Esophagus squamous epithelium (tissue), 4 donors: ENCODE measurements around the gene PDS5A.

ENCODE experiments used
- POLR2A ChIP-seq, 4 donors: fragments of 450-650 bp; IDR thresholded peaks; one replicate each; pipeline ENCODE4 v1.6.1; 2017; ENCODE audit warnings: antibody characterized with exemption in 4 of 4, mild to moderate bottlenecking in 4 of 4, moderate library complexity in 3 of 4
- TF ChIP-seq, protein P1 (sequence below), 6 experiments: fragments of 450-650 bp in 4 of 6; fragments of 200-600 bp in 2 of 6; sonication (generic) in 2 of 6; IDR thresholded peaks; one replicate each; pipeline ENCODE4 v1.5.1; 2016 to 2019; ENCODE audit warnings: antibody characterized with exemption in 6 of 6, mild to moderate bottlenecking in 4 of 6, moderate library complexity in 4 of 6

DNA sequence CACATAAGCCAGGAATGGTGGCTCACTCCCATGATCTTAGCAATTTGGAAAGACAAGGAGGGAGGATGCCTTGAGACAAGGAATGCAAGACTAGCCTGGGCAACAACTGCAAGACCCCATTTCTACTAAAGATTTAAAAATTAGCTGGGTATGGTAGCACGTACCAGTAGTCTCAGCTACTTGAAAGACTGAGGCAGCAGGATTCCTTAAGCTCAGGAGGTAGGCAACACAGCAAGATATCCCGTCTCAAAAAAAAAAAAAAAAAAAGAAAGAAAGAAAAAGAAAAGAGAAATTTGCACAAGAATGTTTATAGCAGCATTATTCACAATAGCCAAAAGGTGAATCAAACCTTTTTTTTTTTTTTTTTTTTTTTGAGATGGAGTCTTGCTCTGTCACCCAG, 29.7 kb downstream of the PDS5A start:
- TF ChIP-seq POLR2A (IDR thresholded peaks at IDR 0.05) = no peak
- TF ChIP-seq, protein P1, sequence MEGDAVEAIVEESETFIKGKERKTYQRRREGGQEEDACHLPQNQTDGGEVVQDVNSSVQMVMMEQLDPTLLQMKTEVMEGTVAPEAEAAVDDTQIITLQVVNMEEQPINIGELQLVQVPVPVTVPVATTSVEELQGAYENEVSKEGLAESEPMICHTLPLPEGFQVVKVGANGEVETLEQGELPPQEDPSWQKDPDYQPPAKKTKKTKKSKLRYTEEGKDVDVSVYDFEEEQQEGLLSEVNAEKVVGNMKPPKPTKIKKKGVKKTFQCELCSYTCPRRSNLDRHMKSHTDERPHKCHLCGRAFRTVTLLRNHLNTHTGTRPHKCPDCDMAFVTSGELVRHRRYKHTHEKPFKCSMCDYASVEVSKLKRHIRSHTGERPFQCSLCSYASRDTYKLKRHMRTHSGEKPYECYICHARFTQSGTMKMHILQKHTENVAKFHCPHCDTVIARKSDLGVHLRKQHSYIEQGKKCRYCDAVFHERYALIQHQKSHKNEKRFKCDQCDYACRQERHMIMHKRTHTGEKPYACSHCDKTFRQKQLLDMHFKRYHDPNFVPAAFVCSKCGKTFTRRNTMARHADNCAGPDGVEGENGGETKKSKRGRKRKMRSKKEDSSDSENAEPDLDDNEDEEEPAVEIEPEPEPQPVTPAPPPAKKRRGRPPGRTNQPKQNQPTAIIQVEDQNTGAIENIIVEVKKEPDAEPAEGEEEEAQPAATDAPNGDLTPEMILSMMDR (IDR thresholded peaks at IDR 0.05) = no peak
